WTC11 (cell line): ENCODE measurements around the gene PITPNM3. TPM values are rescaled to one million over a fixed set of nuclear protein-coding genes. Genes with fewer than 3 reads are reported as not detected.

Experiments
- ATAC-seq: fragments of 200-7000 bp; cut with Tn5 transposase; 2 replicates; pipeline ENCODE4 v1.10.0; 2021; ENCODE audit warnings: mild to moderate bottlenecking, moderate library complexity
- CTCF ChIA-PET: fragments of 300-600 bp; sonication (Branson Sonifier 250); formaldehyde crosslinking; loops from one replicate; lab custom pipeline; 2021; ENCODE audit warnings: antibody characterized with exemption; lab: Charles Lee
- POLR2A ChIA-PET: fragments of 350-600 bp; sonication (Branson Sonifier 250); formaldehyde crosslinking; loops from one replicate; lab custom pipeline; 2021; ENCODE audit warnings: antibody characterized with exemption; lab: Charles Lee
- DNase-seq: peaks from one replicate; pipeline ENCODE4 v3.0.0; 2021; ENCODE audit warnings: low spot score
- H3K27ac Mint-ChIP-seq: 2 replicates; pipeline ENCODE4 v1.8.0; 2021; ENCODE audit warnings: mixed read lengths
- H3K27me3 Mint-ChIP-seq: 2 replicates; pipeline ENCODE4 v1.8.0; 2021; ENCODE audit warnings: low read depth, mild to moderate bottlenecking, moderate library complexity, mixed read lengths
- H3K36me3 Mint-ChIP-seq: 2 replicates; pipeline ENCODE4 v1.8.0; 2021; ENCODE audit warnings: mixed read lengths
- H3K4me1 Mint-ChIP-seq: 2 replicates; pipeline ENCODE4 v1.8.0; 2022; ENCODE audit warnings: mixed read lengths
- H3K4me3 Mint-ChIP-seq: 2 replicates; pipeline ENCODE4 v1.8.0; 2021; ENCODE audit warnings: mild to moderate bottlenecking, moderate library complexity, mixed read lengths
- H3K9me3 Mint-ChIP-seq: 2 replicates; pipeline ENCODE4 v1.8.0; 2021; ENCODE audit warnings: mixed read lengths
- ATF1 ChIP-seq: sonication (generic); formaldehyde crosslinking; IDR thresholded peaks from 2 replicates; pipeline ENCODE4 v1.8.1; 2023; ENCODE audit warnings: mild to moderate bottlenecking, moderate library complexity, missing genetic modification reagents
- CBFB ChIP-seq: sonication (generic); formaldehyde crosslinking; IDR thresholded peaks from 2 replicates; pipeline ENCODE4 v1.8.1; 2022; ENCODE audit warnings: mild to moderate bottlenecking, low read depth, missing genetic modification reagents
- ETV6 ChIP-seq: sonication (generic); formaldehyde crosslinking; IDR thresholded peaks from 2 replicates; pipeline ENCODE4 v1.8.1; 2022; ENCODE audit warnings: mild to moderate bottlenecking, missing genetic modification reagents
- FOXK1 ChIP-seq: sonication (generic); formaldehyde crosslinking; IDR thresholded peaks from 2 replicates; pipeline ENCODE4 v1.8.0; 2022; ENCODE audit warnings: mild to moderate bottlenecking, moderate library complexity, missing genetic modification reagents
- HMGA2 ChIP-seq: fragments of 250-450 bp; sonication (Bioruptor Pico); IDR thresholded peaks from 2 replicates; pipeline ENCODE4 v1.4.0; 2021; ENCODE audit warnings: mild to moderate bottlenecking, moderate library complexity
- JAZF1 ChIP-seq: fragments of 250-450 bp; sonication (Bioruptor Pico); IDR thresholded peaks from 2 replicates; pipeline ENCODE4 v1.9.0; 2021; ENCODE audit warnings: moderate library complexity, mild to moderate bottlenecking, inconsistent platforms
- JUN ChIP-seq: sonication (generic); formaldehyde crosslinking; IDR thresholded peaks from 2 replicates; pipeline ENCODE4 v1.8.0; 2023; ENCODE audit warnings: mild to moderate bottlenecking, missing genetic modification reagents
- KAT7 ChIP-seq: sonication (generic); formaldehyde crosslinking; IDR thresholded peaks from 2 replicates; pipeline ENCODE4 v1.8.1; 2023; ENCODE audit warnings: missing genetic modification reagents, mild to moderate bottlenecking, borderline replicate concordance
- MAX ChIP-seq: sonication (generic); formaldehyde crosslinking; IDR thresholded peaks from 2 replicates; pipeline ENCODE4 v1.8.0; 2022; ENCODE audit warnings: mild to moderate bottlenecking, missing genetic modification reagents
- NFYB ChIP-seq: sonication (generic); formaldehyde crosslinking; conservative IDR thresholded peaks from 2 replicates; pipeline ENCODE4 v1.8.0; 2022; ENCODE audit warnings: low read depth, missing genetic modification reagents
- NR2C2 ChIP-seq: sonication (generic); formaldehyde crosslinking; IDR thresholded peaks from 2 replicates; pipeline ENCODE4 v1.8.0; 2022; ENCODE audit warnings: mild to moderate bottlenecking, missing genetic modification reagents
- NR3C1 ChIP-seq: sonication (generic); formaldehyde crosslinking; conservative IDR thresholded peaks from 2 replicates; pipeline ENCODE4 v1.8.1; 2023; ENCODE audit warnings: low read depth, mild to moderate bottlenecking, missing genetic modification reagents
- RELA ChIP-seq: sonication (generic); formaldehyde crosslinking; IDR thresholded peaks from 2 replicates; pipeline ENCODE4 v1.8.1; 2022; ENCODE audit warnings: missing genetic modification reagents, mild to moderate bottlenecking, borderline replicate concordance
- SP1 ChIP-seq: sonication (generic); formaldehyde crosslinking; conservative IDR thresholded peaks from 2 replicates; pipeline ENCODE4 v1.8.1; 2022; ENCODE audit warnings: missing genetic modification reagents
- STAT6 ChIP-seq: sonication (generic); formaldehyde crosslinking; conservative IDR thresholded peaks from 2 replicates; pipeline ENCODE4 v1.8.1; 2023; ENCODE audit warnings: mild to moderate bottlenecking, low read depth, missing genetic modification reagents, moderate library complexity
- TEAD4 ChIP-seq: sonication (generic); formaldehyde crosslinking; IDR thresholded peaks from 2 replicates; pipeline ENCODE4 v1.8.0; 2022; ENCODE audit warnings: mild to moderate bottlenecking, missing genetic modification reagents
- ZBTB21 ChIP-seq: sonication (generic); formaldehyde crosslinking; IDR thresholded peaks from 2 replicates; pipeline ENCODE4 v1.8.1; 2023; ENCODE audit warnings: mild to moderate bottlenecking, missing genetic modification reagents, borderline replicate concordance
- ZNF121 ChIP-seq: sonication (generic); formaldehyde crosslinking; IDR thresholded peaks from 2 replicates; pipeline ENCODE4 v1.8.0; 2023; ENCODE audit warnings: missing genetic modification reagents
- ZNF263 ChIP-seq: sonication (generic); formaldehyde crosslinking; IDR thresholded peaks from 2 replicates; pipeline ENCODE4 v1.8.1; 2022; ENCODE audit warnings: low read depth, mild to moderate bottlenecking, moderate library complexity, missing genetic modification reagents
- total RNA-seq: library from RNA; stranded (reverse); gene quantifications from 3 replicates; pipeline ENCODE4 v1.2.3, GENCODE V29; 2021
- TF ChIP-seq, protein P1 (sequence below): sonication (generic); formaldehyde crosslinking; IDR thresholded peaks from 2 replicates; pipeline ENCODE4 v1.8.1; 2023; ENCODE audit warnings: mild to moderate bottlenecking, missing genetic modification reagents
- TF ChIP-seq, protein P2 (sequence below): sonication (generic); formaldehyde crosslinking; IDR thresholded peaks from 2 replicates; pipeline ENCODE4 v1.8.1; 2023; ENCODE audit warnings: mild to moderate bottlenecking, missing genetic modification reagents
- TF ChIP-seq, protein P3 (sequence below): sonication (generic); formaldehyde crosslinking; IDR thresholded peaks from 2 replicates; pipeline ENCODE4 v1.8.0; 2022; ENCODE audit warnings: mild to moderate bottlenecking, missing genetic modification reagents
- TF ChIP-seq, protein P4 (sequence below): sonication (generic); formaldehyde crosslinking; IDR thresholded peaks from 2 replicates; pipeline ENCODE4 v1.8.1; 2023; ENCODE audit warnings: mild to moderate bottlenecking, missing genetic modification reagents, borderline replicate concordance

PITPNM3 gene
- total RNA-seq, 1 experiment from 2014 or later, result 2.8 TPM

DNA sequence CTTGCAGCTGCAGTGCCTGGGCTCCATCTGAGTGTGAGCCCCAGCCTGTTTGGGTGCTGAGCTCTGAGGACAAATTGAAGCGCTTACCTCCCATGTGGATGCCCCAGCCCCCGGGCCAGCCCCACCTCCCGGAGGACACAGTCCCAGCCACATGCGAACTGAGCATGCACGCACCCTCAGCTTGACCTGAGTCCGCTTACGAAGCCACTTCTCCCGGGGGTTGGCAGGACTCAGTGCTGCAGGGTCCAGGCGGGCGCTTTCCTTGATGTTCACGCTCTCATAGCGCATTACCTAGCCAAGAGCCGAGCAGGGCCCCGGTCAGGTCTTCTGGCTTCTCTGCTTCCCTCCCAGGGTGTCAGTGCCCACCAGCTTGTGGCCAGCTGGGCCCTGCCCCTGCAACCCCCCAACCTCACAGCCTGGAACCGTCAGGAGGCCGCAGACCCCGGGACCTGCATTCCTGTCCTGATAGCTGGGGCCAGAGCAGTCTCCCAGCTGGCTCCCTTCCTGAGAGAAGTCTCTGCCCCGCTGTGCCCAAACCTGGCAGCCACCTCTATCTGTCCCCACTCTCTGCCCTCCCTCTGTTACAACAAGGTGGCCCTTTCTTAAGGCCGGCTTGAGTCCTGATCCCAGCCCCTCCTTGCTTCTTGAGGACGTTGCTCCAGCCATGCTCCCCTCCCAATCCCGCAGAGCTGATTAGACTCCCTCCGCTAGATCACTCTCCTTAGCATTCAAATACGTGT is 88.1 kb downstream of the PITPNM3 start:
- no peak overlapping the region for H3K4me3 Mint-ChIP-seq
- DNase-seq (no peak), ATAC-seq (no peak)
- no peaks in the 10 kb centered on the region for H3K36me3 Mint-ChIP-seq
- peaks cover 4% of the 10 kb centered on the region; the same call in 1 of the 2 replicates for H3K9me3 Mint-ChIP-seq
- TF ChIP-seq JAZF1 (no peak), ETV6 (CRISPR knock-in tag) (no peak), SP1 (no peak), NR3C1 (CRISPR knock-in tag) (no peak), TEAD4 (no peak), HMGA2 (no peak)
- TF ChIP-seq, protein P1, sequence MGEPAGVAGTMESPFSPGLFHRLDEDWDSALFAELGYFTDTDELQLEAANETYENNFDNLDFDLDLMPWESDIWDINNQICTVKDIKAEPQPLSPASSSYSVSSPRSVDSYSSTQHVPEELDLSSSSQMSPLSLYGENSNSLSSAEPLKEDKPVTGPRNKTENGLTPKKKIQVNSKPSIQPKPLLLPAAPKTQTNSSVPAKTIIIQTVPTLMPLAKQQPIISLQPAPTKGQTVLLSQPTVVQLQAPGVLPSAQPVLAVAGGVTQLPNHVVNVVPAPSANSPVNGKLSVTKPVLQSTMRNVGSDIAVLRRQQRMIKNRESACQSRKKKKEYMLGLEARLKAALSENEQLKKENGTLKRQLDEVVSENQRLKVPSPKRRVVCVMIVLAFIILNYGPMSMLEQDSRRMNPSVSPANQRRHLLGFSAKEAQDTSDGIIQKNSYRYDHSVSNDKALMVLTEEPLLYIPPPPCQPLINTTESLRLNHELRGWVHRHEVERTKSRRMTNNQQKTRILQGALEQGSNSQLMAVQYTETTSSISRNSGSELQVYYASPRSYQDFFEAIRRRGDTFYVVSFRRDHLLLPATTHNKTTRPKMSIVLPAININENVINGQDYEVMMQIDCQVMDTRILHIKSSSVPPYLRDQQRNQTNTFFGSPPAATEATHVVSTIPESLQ (CRISPR knock-in tag), result no peak
- H3K4me1 Mint-ChIP-seq, result peaks cover 18% of the 10 kb centered on the region
- no peak overlapping the region for H3K27ac Mint-ChIP-seq
- ChIA-PET POLR2A (no interaction called here), CTCF (no interaction called here)
- no peaks in the 10 kb centered on the region; the same call in 1 of the 2 replicates for H3K27me3 Mint-ChIP-seq

GRCh38 chr17:6467567-6467966 is 88.8 kb downstream of the PITPNM3 start:
- Mint-ChIP-seq H3K4me1 (peaks cover 15% of the 10 kb centered on the region), H3K27me3 (no peaks in the 10 kb centered on the region; the same call in 1 of the 2 replicates), H3K27ac (no peak overlapping the region), H3K36me3 (no peaks in the 10 kb centered on the region), H3K9me3 (peaks cover 4% of the 10 kb centered on the region; the same call in 1 of the 2 replicates), H3K4me3 (no peak overlapping the region)
- ATAC-seq (no peak), DNase-seq (no peak)
- no peak for TF ChIP-seq JUN (CRISPR knock-in tag)
- no peak for TF ChIP-seq KAT7 (CRISPR knock-in tag)
- TF ChIP-seq, protein P2, sequence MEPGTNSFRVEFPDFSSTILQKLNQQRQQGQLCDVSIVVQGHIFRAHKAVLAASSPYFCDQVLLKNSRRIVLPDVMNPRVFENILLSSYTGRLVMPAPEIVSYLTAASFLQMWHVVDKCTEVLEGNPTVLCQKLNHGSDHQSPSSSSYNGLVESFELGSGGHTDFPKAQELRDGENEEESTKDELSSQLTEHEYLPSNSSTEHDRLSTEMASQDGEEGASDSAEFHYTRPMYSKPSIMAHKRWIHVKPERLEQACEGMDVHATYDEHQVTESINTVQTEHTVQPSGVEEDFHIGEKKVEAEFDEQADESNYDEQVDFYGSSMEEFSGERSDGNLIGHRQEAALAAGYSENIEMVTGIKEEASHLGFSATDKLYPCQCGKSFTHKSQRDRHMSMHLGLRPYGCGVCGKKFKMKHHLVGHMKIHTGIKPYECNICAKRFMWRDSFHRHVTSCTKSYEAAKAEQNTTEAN (CRISPR knock-in tag), result no peak
- TF ChIP-seq MAX (CRISPR knock-in tag), result no peak
- TF ChIP-seq STAT6, result no peak
- no peak for TF ChIP-seq ZNF121
- no peak for TF ChIP-seq NFYB (CRISPR knock-in tag)
- no peak for TF ChIP-seq ZBTB21 (CRISPR knock-in tag)
- no peak for TF ChIP-seq NR2C2 (CRISPR knock-in tag)
- no peak for TF ChIP-seq CBFB (CRISPR knock-in tag)
- TF ChIP-seq FOXK1 (CRISPR knock-in tag), result no peak
- TF ChIP-seq RELA (CRISPR knock-in tag), result no peak
- TF ChIP-seq ZNF263 (CRISPR knock-in tag), result no peak
- TF ChIP-seq, protein P3, sequence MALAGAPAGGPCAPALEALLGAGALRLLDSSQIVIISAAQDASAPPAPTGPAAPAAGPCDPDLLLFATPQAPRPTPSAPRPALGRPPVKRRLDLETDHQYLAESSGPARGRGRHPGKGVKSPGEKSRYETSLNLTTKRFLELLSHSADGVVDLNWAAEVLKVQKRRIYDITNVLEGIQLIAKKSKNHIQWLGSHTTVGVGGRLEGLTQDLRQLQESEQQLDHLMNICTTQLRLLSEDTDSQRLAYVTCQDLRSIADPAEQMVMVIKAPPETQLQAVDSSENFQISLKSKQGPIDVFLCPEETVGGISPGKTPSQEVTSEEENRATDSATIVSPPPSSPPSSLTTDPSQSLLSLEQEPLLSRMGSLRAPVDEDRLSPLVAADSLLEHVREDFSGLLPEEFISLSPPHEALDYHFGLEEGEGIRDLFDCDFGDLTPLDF (CRISPR knock-in tag), result no peak
- TF ChIP-seq ATF1 (CRISPR knock-in tag), result no peak
- TF ChIP-seq, protein P4, sequence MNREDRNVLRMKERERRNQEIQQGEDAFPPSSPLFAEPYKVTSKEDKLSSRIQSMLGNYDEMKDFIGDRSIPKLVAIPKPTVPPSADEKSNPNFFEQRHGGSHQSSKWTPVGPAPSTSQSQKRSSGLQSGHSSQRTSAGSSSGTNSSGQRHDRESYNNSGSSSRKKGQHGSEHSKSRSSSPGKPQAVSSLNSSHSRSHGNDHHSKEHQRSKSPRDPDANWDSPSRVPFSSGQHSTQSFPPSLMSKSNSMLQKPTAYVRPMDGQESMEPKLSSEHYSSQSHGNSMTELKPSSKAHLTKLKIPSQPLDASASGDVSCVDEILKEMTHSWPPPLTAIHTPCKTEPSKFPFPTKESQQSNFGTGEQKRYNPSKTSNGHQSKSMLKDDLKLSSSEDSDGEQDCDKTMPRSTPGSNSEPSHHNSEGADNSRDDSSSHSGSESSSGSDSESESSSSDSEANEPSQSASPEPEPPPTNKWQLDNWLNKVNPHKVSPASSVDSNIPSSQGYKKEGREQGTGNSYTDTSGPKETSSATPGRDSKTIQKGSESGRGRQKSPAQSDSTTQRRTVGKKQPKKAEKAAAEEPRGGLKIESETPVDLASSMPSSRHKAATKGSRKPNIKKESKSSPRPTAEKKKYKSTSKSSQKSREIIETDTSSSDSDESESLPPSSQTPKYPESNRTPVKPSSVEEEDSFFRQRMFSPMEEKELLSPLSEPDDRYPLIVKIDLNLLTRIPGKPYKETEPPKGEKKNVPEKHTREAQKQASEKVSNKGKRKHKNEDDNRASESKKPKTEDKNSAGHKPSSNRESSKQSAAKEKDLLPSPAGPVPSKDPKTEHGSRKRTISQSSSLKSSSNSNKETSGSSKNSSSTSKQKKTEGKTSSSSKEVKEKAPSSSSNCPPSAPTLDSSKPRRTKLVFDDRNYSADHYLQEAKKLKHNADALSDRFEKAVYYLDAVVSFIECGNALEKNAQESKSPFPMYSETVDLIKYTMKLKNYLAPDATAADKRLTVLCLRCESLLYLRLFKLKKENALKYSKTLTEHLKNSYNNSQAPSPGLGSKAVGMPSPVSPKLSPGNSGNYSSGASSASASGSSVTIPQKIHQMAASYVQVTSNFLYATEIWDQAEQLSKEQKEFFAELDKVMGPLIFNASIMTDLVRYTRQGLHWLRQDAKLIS (CRISPR knock-in tag), result no peak
- CTCF ChIA-PET, result no interaction called here
- POLR2A ChIA-PET, result no interaction called here
